A673 (cell line): ENCODE data around the gene MYO19. TPM values are rescaled to one million over a fixed set of nuclear protein-coding genes. Genes with fewer than 3 reads are reported as not detected.

Experiments
- BruUV-seq: library from RNA; stranded (reverse); fragments of 400-500 nt; replicated peaks from 2 replicates; lab custom pipeline; 2021; lab: Mats Ljungman, UMichigan
- CTCF ChIA-PET: fragments of 300-600 bp; sonication (Branson Sonifier 250); formaldehyde crosslinking; loops from one replicate; lab custom pipeline; 2022; ENCODE audit warnings: antibody characterized with exemption; lab: Charles Lee
- POLR2A ChIA-PET: fragments of 300-600 bp; sonication (Branson Sonifier 250); formaldehyde crosslinking; loops from one replicate; lab custom pipeline; 2022; ENCODE audit warnings: antibody characterized with exemption; ENCODE audit not compliant: low non-redundant PET; lab: Charles Lee
- DNase-seq: peaks from one replicate; pipeline ENCODE4 v3.0.0-alpha.2; 2015; ENCODE audit warnings: low spot score
- H3K27ac ChIP-seq: fragments of 200-600 bp; sonication (generic); 2 replicates; pipeline ENCODE4 v1.5.1; 2016; ENCODE audit warnings: mixed run types, low read depth, mild to moderate bottlenecking, mixed read lengths, antibody characterized with exemption, low read length; ENCODE audit not compliant: poor library complexity, severe bottlenecking
- H3K27me3 ChIP-seq: fragments of 200-600 bp; sonication (generic); replicated peaks from 2 replicates; pipeline ENCODE4 v1.6.1; 2017; ENCODE audit warnings: mixed run types, low read depth, mild to moderate bottlenecking, mixed read lengths, antibody characterized with exemption, low read length; ENCODE audit not compliant: insufficient read depth, poor library complexity
- H3K36me3 ChIP-seq: fragments of 200-600 bp; sonication (generic); 2 replicates; pipeline ENCODE4 v1.6.1; 2016; ENCODE audit warnings: mixed run types, mild to moderate bottlenecking, mixed read lengths, antibody characterized with exemption, low read length; ENCODE audit not compliant: insufficient read depth, poor library complexity, severe bottlenecking
- H3K4me1 ChIP-seq: fragments of 200-600 bp; sonication (generic); 2 replicates; pipeline ENCODE4 v1.6.1; 2017; ENCODE audit warnings: mixed run types, mild to moderate bottlenecking, mixed read lengths, antibody characterized with exemption, low read length; ENCODE audit not compliant: insufficient read depth, poor library complexity, severe bottlenecking
- H3K4me3 ChIP-seq: fragments of 200-600 bp; sonication (generic); 2 replicates; pipeline ENCODE4 v1.5.1; 2016; ENCODE audit warnings: low read depth, mixed run types, mild to moderate bottlenecking, mixed read lengths, low read length; ENCODE audit not compliant: poor library complexity, severe bottlenecking
- H3K9me3 ChIP-seq: fragments of 200-600 bp; sonication (generic); 2 replicates; pipeline ENCODE4 v1.6.1; 2016; ENCODE audit warnings: mixed run types, low read depth, mild to moderate bottlenecking, mixed read lengths, antibody characterized with exemption, low read length; ENCODE audit not compliant: poor library complexity, severe bottlenecking
- EZH2 ChIP-seq: fragments of 200-600 bp; sonication (generic); IDR thresholded peaks from 2 replicates; pipeline ENCODE4 v1.6.1; 2017; ENCODE audit warnings: borderline replicate concordance, low read depth, mild to moderate bottlenecking, mixed read lengths, antibody characterized with exemption, low read length; ENCODE audit not compliant: poor library complexity, severe bottlenecking
- intact Hi-C: fragments of 100-400 bp; cut with micrococcal nuclease; formaldehyde crosslinking; loops from one replicate; pipeline ENCODE4 v1.10.0; 2022; ENCODE audit not compliant: unreplicated experiment
- total RNA-seq: library from RNA; stranded (reverse); gene quantifications from 2 replicates; pipeline ENCODE4 v1.2.3, GENCODE V29; 2021
- TF ChIP-seq, protein P1 (sequence below): fragments of 300-800, 200-600 bp; sonication (generic); conservative IDR thresholded peaks from 2 replicates; pipeline ENCODE4 v1.5.1; 2017; ENCODE audit warnings: low read depth, mild to moderate bottlenecking, antibody characterized with exemption, low read length, moderate library complexity, mixed read lengths

Gene MYO19
- total RNA-seq, 1 experiment from 2014 or later = 53.0 TPM

DNA sequence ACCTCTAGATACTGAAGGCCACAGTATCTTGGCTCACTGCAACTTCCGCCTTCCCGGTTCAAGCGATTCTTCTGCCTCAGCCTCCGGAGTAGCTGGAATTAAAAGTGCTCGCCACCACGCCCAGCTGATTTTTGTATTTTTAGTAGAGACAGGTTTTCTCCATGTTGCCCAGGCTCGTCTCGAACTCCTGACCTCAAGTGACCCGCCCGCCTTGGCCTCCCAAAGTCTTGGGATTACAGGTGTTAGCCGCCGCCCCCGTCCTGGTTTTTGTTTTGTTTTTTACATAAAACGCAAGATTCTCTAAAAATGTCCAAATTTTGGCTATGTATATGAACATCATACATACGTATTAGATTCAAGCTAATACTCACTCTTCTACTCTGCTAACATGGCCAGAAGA is 8.1 kb upstream of the MYO19 start:
- ChIA-PET POLR2A (no interaction called here), CTCF (no interaction called here)
- no peak for DNase-seq
- TF ChIP-seq EZH2 = no peak
- TF ChIP-seq, protein P1, sequence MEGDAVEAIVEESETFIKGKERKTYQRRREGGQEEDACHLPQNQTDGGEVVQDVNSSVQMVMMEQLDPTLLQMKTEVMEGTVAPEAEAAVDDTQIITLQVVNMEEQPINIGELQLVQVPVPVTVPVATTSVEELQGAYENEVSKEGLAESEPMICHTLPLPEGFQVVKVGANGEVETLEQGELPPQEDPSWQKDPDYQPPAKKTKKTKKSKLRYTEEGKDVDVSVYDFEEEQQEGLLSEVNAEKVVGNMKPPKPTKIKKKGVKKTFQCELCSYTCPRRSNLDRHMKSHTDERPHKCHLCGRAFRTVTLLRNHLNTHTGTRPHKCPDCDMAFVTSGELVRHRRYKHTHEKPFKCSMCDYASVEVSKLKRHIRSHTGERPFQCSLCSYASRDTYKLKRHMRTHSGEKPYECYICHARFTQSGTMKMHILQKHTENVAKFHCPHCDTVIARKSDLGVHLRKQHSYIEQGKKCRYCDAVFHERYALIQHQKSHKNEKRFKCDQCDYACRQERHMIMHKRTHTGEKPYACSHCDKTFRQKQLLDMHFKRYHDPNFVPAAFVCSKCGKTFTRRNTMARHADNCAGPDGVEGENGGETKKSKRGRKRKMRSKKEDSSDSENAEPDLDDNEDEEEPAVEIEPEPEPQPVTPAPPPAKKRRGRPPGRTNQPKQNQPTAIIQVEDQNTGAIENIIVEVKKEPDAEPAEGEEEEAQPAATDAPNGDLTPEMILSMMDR = no peak
- intact Hi-C loops = no loop called here
- Histone ChIP-seq H3K9me3 (no peaks in the 10 kb centered on the region), H3K4me3 (no peak overlapping the region), H3K27me3 (no peaks in the 10 kb centered on the region), H3K4me1 (peaks cover 5% of the 10 kb centered on the region), H3K27ac (no peak overlapping the region), H3K36me3 (no peaks in the 10 kb centered on the region)
- no TSS peak for BruUV-seq

DNA sequence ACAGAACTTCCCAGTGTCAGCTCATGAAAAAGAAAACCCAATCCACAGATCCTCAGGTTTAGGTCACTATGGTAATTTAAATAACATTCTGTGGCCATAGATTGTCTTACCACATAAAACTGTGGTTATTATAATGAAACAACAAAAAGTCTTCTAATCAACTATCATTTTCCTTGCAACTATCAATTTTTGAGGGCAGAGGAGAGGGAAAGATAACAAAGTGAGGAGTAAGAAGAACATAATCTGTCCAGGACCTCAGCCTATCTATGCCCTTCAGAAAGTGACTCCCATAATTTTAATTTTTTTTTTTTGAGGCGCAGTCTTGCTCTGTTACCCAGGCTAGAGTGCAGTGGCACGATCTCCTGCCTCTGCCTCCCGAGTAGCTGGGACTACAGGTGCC is 6.0 kb upstream of the MYO19 start:
- no peaks in the 10 kb centered on the region for H3K27me3 ChIP-seq
- no peaks in the 10 kb centered on the region for H3K9me3 ChIP-seq
- no TSS peak for BruUV-seq
- intact Hi-C loops = no loop called here
- no peaks in the 10 kb centered on the region for H3K36me3 ChIP-seq
- no peak for TF ChIP-seq EZH2
- TF ChIP-seq, protein P1 = no peak
- CTCF ChIA-PET = no interaction called here
- H3K4me1 ChIP-seq = no peaks in the 10 kb centered on the region
- no peak for DNase-seq
- POLR2A ChIA-PET = no interaction called here
- H3K4me3 ChIP-seq = no peak overlapping the region
- H3K27ac ChIP-seq = no peak overlapping the region

DNA sequence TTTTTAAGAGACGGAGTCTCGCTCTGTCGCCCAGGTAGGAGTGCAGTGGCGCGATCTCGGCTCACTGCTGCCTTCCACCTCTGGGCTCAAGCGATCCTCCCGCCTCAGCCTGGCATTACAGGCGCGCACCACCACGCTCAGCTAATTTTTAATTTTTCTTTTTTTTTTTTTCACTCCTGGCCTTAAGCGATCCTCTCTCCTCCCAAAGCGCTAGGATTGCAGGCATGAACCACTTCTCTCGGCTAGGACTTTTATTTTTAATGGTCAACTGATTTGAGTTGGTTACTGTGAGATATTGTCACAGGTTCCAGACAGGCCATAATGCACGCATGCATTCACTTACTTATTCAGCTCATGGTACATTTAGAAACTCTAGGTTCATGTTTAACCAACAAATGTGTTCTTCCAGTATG is 1.0 kb upstream of the MYO19 start:
- intact Hi-C loops = no loop called here
- Histone ChIP-seq H3K4me3 (peak overlapping the region; percentile 62), H3K27me3 (no peaks in the 10 kb centered on the region), H3K36me3 (peaks cover 8% of the 10 kb centered on the region), H3K4me1 (peaks cover 4% of the 10 kb centered on the region), H3K9me3 (no peaks in the 10 kb centered on the region), H3K27ac (peak overlapping the region; percentile 92)
- DNase-seq = no peak
- POLR2A ChIA-PET = interaction anchor here (0.6 kb wide), 1 partner anchor 14 kb away, joined by 4 read pairs; no protein-coding TSS in a partner anchor
- CTCF ChIA-PET = no interaction called here
- TF ChIP-seq, protein P1 = no peak
- BruUV-seq = TSS peak; percentile 65
